GM18517 (cell line): ENCODE measurements around the gene REEP1.
A peak's percentile ranks its signal among the peaks of the same experiment; 100 is the strongest.

ENCODE experiments used
- ATAC-seq: cut with Tn5 transposase; IDR thresholded peaks from one replicate; pipeline ENCODE4 v1.9.1; 2021; ENCODE audit warnings: mild to moderate bottlenecking, moderate library complexity; ENCODE audit not compliant: unreplicated experiment

REEP1 gene

DNA sequence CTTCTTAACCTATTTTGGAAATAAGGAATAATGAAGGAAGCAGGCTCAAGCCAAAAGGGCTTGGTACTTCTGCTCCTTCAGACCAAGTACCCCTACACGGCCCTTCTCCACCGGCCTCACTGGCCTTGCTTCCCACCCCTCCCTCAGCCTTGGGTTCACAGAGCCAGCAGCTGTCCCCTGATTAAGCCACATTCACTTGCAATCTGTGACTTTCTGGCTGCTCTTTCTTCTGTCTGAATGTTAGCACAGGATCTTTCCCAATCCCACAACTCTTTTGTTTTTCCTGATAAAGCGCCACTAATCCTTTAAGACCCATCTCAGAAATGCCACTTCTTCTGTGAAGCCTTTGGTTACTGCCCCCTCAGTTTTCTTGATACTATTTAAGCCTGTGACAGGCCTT, 52.4 kb downstream of the REEP1 start:
- ATAC-seq = no peak

DNA sequence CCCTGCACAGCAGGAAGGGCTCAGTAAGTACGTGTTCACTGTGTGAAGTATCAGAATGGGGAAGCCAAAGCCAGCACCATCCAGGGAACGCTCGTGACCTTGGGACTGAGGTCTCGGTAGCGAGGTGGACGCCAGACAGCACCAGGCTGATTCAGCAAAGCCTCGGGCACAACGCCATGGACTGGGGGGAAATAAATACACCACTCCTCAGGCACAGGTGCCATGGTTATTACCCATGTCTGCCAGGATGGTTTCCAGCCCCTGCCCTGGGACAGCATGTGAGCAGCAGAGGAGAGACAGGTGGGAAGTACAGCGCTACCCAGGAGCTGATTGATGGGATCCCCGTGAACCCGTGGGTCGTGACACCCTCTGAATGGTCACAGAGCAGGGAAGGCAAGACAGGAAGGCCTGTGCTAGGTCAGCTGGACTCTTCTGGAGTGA, 53.0 kb downstream of the REEP1 start:
- no peak for ATAC-seq

DNA sequence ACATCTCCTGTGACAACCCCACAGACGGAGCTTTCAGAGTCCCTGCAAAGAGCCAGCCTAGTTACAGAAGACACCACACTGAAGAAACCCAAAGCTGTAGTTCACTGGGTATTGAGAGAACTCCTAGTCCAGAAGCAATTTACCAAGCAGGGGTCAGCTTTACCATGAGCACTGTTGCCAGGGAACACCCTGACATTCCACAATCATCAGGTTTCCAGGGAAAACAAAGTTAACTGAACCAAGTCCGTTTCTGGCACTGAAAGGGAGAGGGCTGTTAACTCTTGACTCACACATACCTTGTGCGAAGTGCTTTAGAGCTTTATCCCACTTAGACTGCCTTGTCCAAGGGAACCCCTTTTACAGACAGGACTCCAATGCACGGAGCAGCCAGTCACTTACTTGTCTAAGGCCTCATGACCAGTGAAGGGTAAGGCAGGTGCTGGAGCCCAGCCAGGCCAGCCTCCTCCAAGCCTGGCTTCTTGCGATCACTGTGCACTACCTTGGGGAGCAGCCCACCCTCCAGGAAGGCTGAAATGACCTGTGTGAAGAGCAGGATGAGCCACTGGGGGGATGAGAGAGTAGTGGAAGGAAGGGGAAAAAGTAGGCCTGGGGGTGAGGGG, 53.9 kb downstream of the REEP1 start:
- ATAC-seq = no peak

DNA sequence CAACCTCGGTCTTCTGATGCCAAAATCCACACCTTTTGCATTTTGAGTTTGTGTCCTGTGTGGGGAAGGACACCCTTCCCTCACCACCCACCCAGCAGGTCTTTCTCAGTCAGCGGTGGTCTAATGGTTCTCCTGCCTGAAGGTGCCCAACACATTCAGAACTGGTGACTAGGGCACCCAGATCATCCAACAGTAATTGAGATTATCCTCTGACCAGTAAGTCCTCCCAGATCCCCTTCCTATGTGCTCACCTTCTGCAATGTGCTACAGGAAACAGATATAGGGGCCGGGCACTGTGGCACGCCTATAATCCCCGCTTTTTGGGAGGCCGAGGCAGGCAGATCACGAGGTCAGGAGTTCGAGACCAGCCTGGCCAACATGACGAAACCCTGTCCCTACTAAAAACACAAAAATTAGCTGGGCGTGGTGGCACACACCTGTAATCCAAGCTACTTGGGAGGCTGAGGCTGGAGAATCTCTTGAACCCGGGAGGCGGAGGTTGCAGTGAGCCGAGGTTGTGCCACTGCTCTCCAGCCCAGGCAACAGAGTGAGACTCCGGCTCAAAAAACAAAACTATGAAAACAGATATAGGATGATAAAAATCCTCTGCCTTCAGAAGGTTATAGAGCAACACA, 56.2 kb downstream of the REEP1 start:
- no peak for ATAC-seq

DNA sequence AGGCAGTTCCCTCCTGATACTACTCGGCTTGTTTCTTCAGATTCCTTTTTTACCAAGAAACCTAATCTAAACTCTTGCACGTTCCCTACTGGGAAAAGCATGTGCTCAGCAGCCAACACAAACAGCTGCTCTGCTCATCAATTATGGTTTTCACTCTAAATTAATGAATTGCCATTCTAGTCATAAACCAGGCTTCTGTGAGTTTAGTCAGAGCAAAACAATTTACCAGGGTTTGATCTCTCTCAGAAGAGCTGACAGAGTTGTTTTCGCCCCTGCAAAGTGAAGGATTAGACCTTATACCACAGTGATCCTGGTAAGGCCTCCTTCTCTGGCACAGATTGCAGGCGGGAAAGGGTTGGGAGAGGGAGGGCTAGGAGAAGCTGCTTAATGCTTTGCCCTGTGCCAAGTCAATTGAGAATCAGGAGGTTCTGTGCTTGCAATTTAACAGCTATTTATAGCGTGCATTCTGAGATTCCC, 57.2 kb downstream of the REEP1 start:
- ATAC-seq = no peak

DNA sequence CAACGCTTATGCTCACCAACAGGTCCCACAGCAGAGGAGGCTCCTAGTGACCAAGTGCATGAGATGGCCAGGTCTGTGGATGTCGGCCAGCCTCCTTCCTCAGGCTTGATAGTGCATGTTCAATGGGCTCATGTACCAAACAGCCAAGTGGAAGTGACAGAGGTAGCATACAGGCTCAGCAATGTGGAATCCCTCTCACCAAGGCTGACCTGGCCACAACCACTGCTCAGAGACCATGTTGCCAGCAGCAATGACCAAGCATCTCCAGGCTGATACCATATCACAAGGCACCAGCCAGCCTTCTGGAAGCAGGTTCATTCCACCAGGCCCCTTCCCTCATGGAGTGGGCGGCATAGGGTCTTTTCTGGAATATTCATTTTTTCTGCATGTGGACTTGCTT, 61.5 kb downstream of the REEP1 start:
- no peak for ATAC-seq

DNA sequence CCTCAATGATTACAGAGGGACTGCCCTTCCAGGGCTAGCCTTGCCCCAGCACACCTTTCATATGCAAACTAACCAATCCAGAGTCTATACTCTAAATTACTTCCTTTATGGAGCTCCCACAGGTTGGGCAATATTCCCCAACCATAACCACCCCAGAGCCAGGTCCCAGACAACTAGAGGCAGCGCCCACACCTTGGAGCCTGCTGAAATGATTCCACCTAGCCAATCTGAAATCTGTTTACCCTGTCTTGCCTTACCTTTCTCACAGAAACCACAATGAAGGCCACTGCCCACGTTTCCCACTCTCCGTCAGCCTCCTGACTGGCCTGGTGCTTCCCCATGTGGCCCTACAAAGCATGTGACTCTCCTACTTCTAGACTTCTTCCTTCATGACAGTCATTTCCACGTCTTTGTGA, 62.0 kb downstream of the REEP1 start:
- no peak for ATAC-seq

DNA sequence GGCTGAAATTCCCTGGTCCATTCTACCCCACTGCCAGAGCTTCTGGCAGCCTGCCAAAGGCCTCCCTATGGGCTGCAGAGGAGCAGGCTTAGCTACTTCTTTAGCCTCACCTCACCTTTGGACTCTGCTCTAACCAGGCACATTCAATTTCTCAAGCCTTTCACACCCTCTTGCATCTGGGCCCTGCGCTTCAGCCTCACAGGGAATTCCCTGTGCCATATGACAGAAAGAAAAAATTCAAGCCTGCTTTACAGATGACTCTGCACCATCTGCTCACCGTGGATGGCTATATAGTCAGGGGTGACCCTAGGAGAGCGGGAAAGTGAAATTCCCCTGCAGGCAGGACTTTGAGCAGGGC, 62.5 kb downstream of the REEP1 start:
- no peak for ATAC-seq

DNA sequence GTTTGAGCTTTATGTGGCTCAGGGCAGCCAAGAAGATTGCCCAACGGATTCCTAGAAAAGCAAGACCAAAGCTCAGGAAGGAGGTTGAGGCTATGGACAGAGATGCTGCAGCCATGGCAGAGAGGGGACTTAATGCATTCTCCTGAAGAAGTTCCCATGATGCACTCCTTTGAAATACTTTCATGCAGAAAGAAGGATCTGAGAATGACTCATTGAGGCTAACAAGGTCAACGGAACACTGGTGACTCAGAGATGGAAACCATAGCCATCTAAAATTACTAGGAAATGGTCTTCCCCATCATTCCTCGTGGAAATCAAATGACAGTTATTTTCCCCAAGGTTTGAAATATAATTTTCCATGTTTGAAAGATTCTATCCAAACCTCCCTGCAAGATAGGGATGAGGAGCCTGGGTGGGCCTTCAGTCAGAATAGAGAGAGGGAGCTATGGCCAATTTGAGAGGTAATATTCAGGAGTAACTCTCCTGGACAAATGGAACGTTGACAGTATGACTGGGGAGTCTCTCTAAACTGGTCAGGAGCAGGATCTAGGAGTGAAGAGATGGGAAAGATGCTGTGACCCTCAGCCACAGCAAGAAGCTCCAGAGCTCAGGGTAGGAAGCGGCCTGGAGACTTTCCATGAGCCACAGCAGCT, 63.0 kb downstream of the REEP1 start:
- ATAC-seq = no peak

DNA sequence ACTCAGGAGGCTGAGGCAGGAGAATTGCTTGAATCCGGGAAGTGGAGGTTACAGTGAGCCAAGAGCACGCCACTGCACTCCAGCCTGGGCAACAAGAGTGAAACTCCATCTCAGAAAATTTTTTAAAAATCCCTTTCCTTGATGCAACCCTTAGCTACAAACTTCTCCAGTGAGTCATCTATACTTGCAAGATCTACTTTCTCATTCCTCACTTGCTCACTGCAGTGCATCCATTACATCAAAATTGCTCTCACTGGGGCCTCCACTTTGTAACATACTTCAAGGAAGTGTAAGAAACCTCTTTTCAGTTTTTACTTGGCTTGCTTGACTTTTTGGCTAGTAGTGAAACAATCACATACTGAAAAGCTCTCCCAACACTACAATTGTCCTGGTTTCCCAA, 65.3 kb downstream of the REEP1 start:
- no peak for ATAC-seq

DNA sequence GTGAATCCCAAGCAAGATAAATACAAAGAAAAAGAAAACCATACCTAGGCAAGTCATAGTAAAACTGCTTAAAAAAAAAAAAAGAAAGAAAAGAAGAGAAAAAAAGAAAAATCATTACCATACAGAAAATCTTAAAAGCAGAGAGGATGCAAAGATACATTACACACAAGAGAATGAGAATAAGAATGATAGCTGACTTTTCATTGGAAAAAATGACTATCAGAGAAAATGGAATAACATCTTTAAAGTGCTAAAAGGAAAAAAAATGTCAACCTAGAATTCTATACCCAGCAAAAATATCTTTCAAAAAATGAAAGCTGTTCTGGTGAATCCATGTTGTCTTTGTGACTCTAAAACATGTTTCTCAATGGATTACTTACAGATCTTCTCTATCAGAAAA, 66.2 kb downstream of the REEP1 start:
- no peak for ATAC-seq

DNA sequence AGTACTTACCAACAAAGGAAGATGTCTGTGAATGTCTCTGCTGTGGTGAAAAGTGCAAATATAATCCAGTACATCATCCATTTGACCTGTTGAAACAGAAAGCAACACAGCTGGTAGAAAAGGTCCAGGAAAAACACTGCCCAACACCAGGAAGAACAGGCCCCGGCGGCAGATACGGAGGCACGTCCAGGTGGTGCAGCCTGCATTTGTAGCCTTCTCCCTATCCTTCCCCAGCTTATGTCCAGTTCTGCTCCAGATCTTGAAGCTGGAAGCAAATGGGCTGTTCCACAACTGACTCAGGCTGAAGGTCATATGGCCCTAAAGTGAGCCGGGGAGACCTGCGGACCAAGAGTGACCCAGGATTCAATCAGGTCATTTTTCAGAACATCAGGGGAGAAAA, 73.5 kb downstream of the REEP1 start:
- ATAC-seq = no peak

DNA sequence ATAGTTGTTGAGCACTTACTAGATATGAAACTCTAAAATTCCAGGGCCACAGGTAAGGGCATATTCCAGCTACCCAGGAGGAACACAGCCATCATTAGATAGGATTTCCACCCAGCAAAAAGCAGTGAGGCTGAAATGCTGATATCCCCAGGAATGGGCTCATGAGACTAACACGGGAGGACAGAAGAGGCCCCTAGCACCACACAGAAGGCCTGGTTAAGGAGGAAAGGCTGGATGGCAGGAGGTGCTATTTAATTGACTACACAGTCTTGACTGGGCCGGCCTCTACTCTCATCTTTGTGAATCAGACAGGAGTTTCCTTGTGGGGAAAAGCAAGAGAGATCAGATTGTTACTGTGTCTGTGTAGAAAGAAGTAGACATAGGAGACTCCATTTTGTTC, 76.4 kb downstream of the REEP1 start:
- no peak for ATAC-seq

DNA sequence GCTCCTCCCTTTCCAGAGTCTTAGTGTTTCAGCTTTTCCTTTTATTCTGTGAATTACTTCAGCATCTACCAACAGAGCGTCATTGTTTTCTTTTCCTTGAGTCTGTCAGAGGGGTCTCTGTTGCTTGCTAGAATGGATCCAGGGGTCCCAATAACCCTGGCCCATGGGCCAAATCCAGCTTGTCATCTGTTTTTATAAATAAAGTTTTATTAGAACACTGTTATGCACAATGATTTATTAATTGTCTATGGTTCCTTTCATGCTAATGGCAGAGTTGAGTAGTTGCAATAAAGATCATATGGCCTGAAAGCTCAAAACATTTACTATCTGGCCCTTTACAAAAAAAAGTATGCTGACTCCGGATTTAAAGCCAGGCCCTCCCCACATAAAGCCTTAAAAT, 79.3 kb downstream of the REEP1 start:
- no peak for ATAC-seq

DNA sequence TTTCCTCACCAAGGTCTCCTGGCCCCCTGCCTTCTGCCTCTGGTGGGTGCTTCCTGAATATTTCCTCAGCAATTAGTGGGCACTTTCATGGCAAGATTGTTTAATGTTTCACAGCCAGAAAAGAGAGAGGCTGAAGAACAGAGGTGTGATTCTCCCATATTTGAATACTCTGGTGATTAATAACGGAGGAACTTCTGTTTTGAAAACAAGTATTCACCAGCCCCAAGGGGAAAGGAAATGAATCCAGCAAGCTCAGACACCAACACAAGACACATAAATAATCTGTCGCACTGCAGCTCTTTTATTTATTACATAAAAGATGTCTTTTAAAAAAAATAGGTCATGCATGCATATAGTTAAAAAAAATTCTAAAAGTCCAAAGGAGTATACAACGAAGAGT, 80.4 kb downstream of the REEP1 start:
- ATAC-seq = no peak

DNA sequence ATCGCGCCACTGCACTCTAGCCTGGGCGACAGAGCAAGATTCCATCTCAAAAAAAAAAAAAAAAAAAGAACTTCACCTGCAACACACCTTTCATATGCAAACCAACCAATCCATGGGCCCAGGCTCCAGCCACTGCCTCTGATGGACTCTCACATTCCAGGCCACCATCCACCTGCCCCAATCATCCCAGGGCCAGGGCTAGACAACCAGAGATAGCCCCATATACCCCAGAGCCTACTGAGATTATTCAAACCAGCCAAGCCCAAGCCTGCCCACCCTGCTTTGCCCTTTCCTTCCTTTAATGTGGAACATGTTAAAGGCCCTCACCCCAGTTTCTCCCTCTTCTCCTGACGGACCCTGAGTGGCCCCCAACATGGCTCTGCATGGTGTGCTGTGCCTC, 81.1 kb downstream of the REEP1 start:
- no peak for ATAC-seq

DNA sequence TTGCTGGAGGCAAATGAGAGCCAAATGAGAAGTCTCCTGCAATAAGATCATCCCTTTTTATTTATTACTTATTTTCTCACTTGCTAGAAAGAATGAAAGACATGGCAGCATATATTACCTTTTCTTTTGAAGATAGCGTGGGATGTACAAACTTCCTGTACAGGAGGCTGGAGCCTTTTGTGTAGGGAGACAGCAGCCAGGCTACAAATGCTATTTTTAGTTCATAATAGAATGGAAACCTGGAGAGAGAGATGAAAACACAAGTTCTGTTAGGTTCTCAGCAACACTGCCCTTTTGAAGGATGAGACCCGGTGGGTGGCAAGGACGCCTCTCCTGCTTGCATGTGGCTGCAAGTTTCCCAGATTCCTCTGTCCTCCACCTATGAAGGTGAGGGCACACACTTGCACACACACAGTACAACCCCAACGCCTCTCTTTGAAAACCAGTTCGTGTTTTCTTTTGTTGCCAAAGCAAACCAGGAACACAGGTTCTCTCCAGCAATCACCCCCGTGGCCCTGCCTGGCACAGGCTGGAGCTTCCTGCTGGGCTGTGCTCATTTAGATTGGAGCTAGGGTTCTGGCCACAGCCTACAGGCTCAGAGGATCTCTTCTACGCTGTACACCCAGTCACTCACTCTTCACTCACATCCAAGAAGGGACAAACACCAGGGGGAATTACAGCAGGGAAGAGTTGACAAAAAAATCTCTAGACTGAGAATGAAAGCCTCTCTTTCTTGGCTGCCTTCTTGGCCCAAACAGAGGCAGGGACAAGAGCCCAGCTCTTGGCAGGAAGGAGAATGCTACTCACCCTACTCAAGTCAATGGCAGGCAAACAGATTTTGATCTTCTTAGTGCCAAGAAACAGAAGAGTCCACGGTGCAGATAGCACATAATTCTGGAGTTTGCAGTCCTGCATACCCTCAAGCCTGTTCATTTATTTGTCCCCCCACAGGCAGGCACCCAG, 82.6 kb downstream of the REEP1 start:
- ATAC-seq = no peak

DNA sequence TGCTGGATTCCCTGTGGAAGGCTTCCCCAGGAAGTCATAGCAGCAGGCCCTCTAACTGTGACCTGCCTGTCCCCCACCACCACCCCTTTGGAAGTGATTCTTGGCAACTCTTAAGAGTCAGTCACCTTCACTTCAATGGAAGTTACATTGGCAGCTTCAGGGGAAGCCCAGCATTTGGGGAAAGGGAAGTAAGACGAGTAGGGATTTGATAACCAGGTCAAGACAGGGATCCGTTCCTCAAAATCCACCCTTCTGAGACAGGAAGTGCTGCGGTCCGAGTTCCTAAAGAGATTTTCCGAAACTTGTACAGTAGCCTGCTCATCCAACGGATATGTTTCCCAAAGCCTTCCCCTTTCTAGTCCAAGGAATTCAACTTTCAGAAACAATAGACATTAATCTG, 84.0 kb downstream of the REEP1 start:
- no peak for ATAC-seq

DNA sequence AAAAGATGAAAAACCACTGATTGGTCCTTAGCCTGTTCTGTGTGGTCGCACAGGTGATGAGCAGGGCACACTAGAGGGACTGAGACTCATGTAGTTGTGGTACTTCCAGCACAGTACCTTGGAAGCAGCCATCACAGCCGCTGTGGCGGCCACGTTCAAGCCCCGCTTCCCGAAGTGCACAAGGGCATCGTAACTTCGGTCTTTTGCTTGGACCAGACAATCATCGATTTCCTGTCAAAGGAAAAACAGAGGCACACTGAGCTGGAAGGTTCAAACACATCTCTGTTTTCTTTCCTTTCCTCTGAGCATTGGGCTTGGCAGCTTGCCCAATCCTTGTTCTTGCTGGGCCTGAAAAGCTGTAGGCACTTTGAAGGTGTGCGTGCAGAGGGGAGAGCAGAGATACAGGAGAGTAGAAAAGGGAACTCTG, 85.6 kb downstream of the REEP1 start:
- no peak for ATAC-seq

DNA sequence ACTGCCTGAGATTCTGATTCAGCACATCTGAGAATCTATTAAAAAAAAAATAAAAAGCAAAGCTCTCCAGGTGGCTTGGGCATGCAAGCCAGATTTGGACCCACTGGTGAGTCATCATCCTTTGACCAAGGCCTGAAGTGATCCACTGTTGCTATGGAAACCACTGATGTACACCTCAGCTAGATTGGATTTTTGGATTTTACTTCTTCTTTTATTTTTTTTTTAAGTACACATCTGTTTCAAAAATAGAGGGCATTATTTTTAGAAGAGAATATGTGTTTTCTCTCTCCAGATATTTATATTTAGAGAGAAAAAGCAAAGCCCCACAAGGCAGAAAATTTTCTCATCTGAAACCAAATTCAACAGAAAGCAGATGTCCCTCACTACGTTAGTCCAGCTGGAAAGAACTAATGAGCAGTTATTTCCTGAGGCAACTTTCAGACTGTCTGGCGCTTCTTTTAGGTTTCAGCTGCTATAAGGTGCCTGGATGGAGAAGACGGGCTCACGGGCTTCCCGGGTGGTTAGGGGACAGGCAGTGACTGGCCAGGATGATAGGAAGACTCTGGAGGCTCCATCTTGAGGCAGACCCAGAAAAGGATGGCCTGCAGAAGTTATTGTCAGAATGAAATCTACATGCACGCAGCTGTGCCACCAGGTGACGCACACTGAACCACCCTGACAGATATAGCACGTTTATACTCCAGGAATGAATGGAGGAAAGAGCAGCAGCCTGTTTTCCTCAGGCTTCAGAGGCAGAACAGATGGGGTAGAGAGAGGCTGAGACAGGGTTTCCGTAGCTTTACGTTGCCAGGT, 87.6 kb downstream of the REEP1 start:
- peak; percentile 59 for ATAC-seq
